Lung microvascular endothelial cell (primary cell): ENCODE data around the gene RXRA. TPM values are rescaled to one million over a fixed set of nuclear protein-coding genes. Genes with fewer than 3 reads are reported as not detected.
"Not testable (repeated sequence)": the region's sequence is repeated elsewhere in the genome, so short reads cannot be mapped to it uniquely, and the experiment has no call there.

ENCODE experiments used
- DNase-seq, 2 donors: peaks; one replicate each; pipeline versions ENCODE4 v3.0.0 to v3.0.0-alpha.2; 2010; ENCODE audit warnings: low read depth in 2 of 2
- total RNA-seq: library from RNA; depleted of rRNA; stranded (reverse); fragments of >200 nt; gene quantifications from 2 replicates; pipeline ENCODE4 v1.2.1, GENCODE V29; 2014

The RXRA gene
- total RNA-seq, 1 donor from 2014 or later, result 14.9 TPM

- no peak for DNase-seq
Measured at GRCh38 chr9:134307674-134308638, 18.3 kb upstream of the RXRA start.

- not testable (repeated sequence) for DNase-seq
Measured at GRCh38 chr9:134308639-134309220, 17.5 kb upstream of the RXRA start.

GRCh38 chr9:134313470-134313869, 12.8 kb upstream of the RXRA start:
- DNase-seq, result no peak

- DNase-seq, result no peak
Measured at GRCh38 chr9:134314039-134314949, 12.0 kb upstream of the RXRA start.

GRCh38 chr9:134314950-134315715, 11.1 kb upstream of the RXRA start:
- no peak for DNase-seq

- DNase-seq, result no peak
Measured at GRCh38 chr9:134315716-134316448, 10.4 kb upstream of the RXRA start.

GRCh38 chr9:134316449-134317160, 9.7 kb upstream of the RXRA start:
- DNase-seq, result no peak

- DNase-seq, result no peak
Measured at GRCh38 chr9:134317400-134317789, 8.9 kb upstream of the RXRA start.

- DNase-seq, result no peak
Measured at GRCh38 chr9:134317790-134318414, 8.4 kb upstream of the RXRA start.

- no peak for DNase-seq
Measured at GRCh38 chr9:134318481-134318891, 7.8 kb upstream of the RXRA start.

GRCh38 chr9:134318941-134319305, 7.3 kb upstream of the RXRA start:
- DNase-seq, result no peak

GRCh38 chr9:134319306-134320125, 6.7 kb upstream of the RXRA start:
- DNase-seq, result no peak

GRCh38 chr9:134320126-134320867, 6.0 kb upstream of the RXRA start:
- no peak for DNase-seq

GRCh38 chr9:134320868-134321471, 5.3 kb upstream of the RXRA start:
- DNase-seq, result no peak

GRCh38 chr9:134321531-134321930, 4.7 kb upstream of the RXRA start:
- no peak for DNase-seq

GRCh38 chr9:134321946-134322741, 4.1 kb upstream of the RXRA start:
- DNase-seq, result no peak
